Left ventricle myocardium superior (tissue), 1 donor: ENCODE data around the gene RASGEF1C. TPM values are rescaled to one million over a fixed set of nuclear protein-coding genes. Genes with fewer than 3 reads are reported as not detected.
A peak's percentile ranks its signal among the peaks of the same experiment; 100 is the strongest.

Experiments used
- ATAC-seq: fragments of 200-7000 bp; cut with Tn5 transposase; one replicate; pipeline ENCODE4 v1.9.1; 2020; ENCODE audit warnings: mild to moderate bottlenecking, moderate library complexity
- DNase-seq: peaks from one replicate; pipeline ENCODE4 v3.0.0-alpha.2; 2020
- intact Hi-C: fragments of 100-400 bp; cut with micrococcal nuclease; formaldehyde crosslinking; loops from one replicate; pipeline ENCODE4 v1.11.0; 2022
- total RNA-seq: library from RNA; stranded (reverse); fragmentation: NEBNext Ultra II Directional; extraction: Animal tissue kit (Norgen Biotek cat#: 25700); gene quantifications from one replicate; pipeline ENCODE4 v1.2.1, GENCODE V29; 2021
- donor health status: DM: no; HTN: yes; CAD: no; lungs with severe emphysema.

RASGEF1C gene
- total RNA-seq, 1 donor from 2014 or later = 0.40 TPM

GRCh38 chr5:180169248-180170105 lies 39.5 kb downstream of the RASGEF1C start:
- DNase-seq (no peak), ATAC-seq (peak; percentile 4)
- intact Hi-C loops = no loop called here

GRCh38 chr5:180168758-180169157 lies 40.3 kb downstream of the RASGEF1C start:
- DNase-seq = no peak
- intact Hi-C loops = no loop called here
- no peak for ATAC-seq

GRCh38 chr5:180166176-180166575 lies 42.8 kb downstream of the RASGEF1C start:
- DNase-seq = no peak
- ATAC-seq = peak; percentile 54
- intact Hi-C loops = no loop called here

GRCh38 chr5:180162304-180162661 lies 46.7 kb downstream of the RASGEF1C start:
- ATAC-seq = no peak
- DNase-seq = no peak
- intact Hi-C loops = no loop called here

- DNase-seq = no peak
- intact Hi-C loops = no loop called here
- ATAC-seq = peak; percentile 70
Observed at GRCh38 chr5:180161420-180162303, 47.3 kb downstream of the RASGEF1C start.

- intact Hi-C loops = no loop called here
Observed at GRCh38 chr5:180160789-180161188, 48.2 kb downstream of the RASGEF1C start.

GRCh38 chr5:180160215-180160614 lies 48.8 kb downstream of the RASGEF1C start:
- intact Hi-C loops = no loop called here
- no peak for ATAC-seq
- DNase-seq = no peak

More at GRCh38 chr5:180160789-180161188, 48.2 kb downstream of the RASGEF1C start:
- ATAC-seq = peak; percentile 81
- DNase-seq = no peak

- ATAC-seq (no peak), DNase-seq (no peak)
- intact Hi-C loops = no loop called here
Observed at GRCh38 chr5:180159756-180160155, 49.3 kb downstream of the RASGEF1C start.

- intact Hi-C loops = no loop called here
- ATAC-seq = no peak
- DNase-seq = no peak
Observed at GRCh38 chr5:180157866-180158265, 51.1 kb downstream of the RASGEF1C start.

GRCh38 chr5:180156141-180156540 lies 52.9 kb downstream of the RASGEF1C start:
- ATAC-seq (no peak), DNase-seq (no peak)
- intact Hi-C loops = no loop called here

- DNase-seq = no peak
- peak; percentile 84 for ATAC-seq
- intact Hi-C loops = no loop called here
Observed at GRCh38 chr5:180155365-180155926, 53.6 kb downstream of the RASGEF1C start.

- intact Hi-C loops = no loop called here
- DNase-seq (no peak), ATAC-seq (no peak)
Observed at GRCh38 chr5:180154821-180155364, 54.1 kb downstream of the RASGEF1C start.

- ATAC-seq (no peak), DNase-seq (no peak)
- intact Hi-C loops = no loop called here
Observed at GRCh38 chr5:180153991-180154390, 55.0 kb downstream of the RASGEF1C start.

GRCh38 chr5:180153099-180153498 lies 55.9 kb downstream of the RASGEF1C start:
- intact Hi-C loops = no loop called here
- ATAC-seq (no peak), DNase-seq (no peak)

GRCh38 chr5:180143656-180144364 lies 65.2 kb downstream of the RASGEF1C start:
- no peak for DNase-seq
- no peak for ATAC-seq
- intact Hi-C loops = no loop called here

GRCh38 chr5:180142824-180143610 lies 66.0 kb downstream of the RASGEF1C start:
- intact Hi-C loops = no loop called here
- ATAC-seq (no peak), DNase-seq (no peak)

- intact Hi-C loops = no loop called here
- DNase-seq (no peak), ATAC-seq (no peak)
Observed at GRCh38 chr5:180142021-180142765, 66.8 kb downstream of the RASGEF1C start.
